Ovary (tissue), 3 donors: ENCODE data around the gene NOS3.

ENCODE experiments used
- EP300 ChIP-seq: sonication (generic); formaldehyde crosslinking; IDR thresholded peaks from one replicate; pipeline ENCODE4 v1.6.1; 2017; ENCODE audit warnings: antibody characterized with exemption
- POLR2A ChIP-seq: fragments of 450-650 bp; IDR thresholded peaks from one replicate; pipeline ENCODE4 v1.6.1; 2017; ENCODE audit warnings: antibody characterized with exemption, mild to moderate bottlenecking, moderate library complexity
- TF ChIP-seq, protein P1 (sequence below), 3 donors: fragments of 450-650 bp in 2 of 3; fragments of 200-600 bp in 1 of 3; IDR thresholded peaks; one replicate each; pipeline versions ENCODE4 v1.5.1 to v1.8.0; 2016 to 2022; ENCODE audit warnings: antibody characterized with exemption in 3 of 3, mild to moderate bottlenecking in 1 of 3
- donor health status: DM: no; HTN: no; CAD: no.

DNA sequence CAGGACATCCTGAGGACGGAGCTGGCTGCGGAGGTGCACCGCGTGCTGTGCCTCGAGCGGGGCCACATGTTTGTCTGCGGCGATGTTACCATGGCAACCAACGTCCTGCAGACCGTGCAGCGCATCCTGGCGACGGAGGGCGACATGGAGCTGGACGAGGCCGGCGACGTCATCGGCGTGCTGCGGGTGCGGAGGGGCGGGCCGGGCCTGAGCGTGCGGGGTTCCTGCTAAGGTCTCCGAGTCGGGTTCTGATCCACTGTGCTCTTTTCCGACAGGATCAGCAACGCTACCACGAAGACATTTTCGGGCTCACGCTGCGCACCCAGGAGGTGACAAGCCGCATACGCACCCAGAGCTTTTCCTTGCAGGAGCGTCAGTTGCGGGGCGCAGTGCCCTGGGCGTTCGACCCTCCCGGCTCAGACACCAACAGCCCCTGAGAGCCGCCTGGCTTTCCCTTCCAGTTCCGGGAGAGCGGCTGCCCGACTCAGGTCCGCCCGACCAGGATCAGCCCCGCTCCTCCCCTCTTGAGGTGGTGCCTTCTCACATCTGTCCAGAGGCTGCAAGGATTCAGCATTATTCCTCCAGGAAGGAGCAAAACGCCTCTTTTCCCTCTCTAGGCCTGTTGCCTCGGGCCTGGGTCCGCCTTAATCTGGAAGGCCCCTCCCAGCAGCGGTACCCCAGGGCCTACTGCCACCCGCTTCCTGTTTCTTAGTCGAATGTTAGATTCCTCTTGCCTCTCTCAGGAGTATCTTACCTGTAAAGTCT lies 23.1 kb downstream of the NOS3 start:
- TF ChIP-seq, protein P1, sequence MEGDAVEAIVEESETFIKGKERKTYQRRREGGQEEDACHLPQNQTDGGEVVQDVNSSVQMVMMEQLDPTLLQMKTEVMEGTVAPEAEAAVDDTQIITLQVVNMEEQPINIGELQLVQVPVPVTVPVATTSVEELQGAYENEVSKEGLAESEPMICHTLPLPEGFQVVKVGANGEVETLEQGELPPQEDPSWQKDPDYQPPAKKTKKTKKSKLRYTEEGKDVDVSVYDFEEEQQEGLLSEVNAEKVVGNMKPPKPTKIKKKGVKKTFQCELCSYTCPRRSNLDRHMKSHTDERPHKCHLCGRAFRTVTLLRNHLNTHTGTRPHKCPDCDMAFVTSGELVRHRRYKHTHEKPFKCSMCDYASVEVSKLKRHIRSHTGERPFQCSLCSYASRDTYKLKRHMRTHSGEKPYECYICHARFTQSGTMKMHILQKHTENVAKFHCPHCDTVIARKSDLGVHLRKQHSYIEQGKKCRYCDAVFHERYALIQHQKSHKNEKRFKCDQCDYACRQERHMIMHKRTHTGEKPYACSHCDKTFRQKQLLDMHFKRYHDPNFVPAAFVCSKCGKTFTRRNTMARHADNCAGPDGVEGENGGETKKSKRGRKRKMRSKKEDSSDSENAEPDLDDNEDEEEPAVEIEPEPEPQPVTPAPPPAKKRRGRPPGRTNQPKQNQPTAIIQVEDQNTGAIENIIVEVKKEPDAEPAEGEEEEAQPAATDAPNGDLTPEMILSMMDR (IDR thresholded peaks at IDR 0.05), result no peak
- TF ChIP-seq EP300, result no peak
- TF ChIP-seq POLR2A, result no peak
